ENCODE results near the gene NPAS3.

DNA sequence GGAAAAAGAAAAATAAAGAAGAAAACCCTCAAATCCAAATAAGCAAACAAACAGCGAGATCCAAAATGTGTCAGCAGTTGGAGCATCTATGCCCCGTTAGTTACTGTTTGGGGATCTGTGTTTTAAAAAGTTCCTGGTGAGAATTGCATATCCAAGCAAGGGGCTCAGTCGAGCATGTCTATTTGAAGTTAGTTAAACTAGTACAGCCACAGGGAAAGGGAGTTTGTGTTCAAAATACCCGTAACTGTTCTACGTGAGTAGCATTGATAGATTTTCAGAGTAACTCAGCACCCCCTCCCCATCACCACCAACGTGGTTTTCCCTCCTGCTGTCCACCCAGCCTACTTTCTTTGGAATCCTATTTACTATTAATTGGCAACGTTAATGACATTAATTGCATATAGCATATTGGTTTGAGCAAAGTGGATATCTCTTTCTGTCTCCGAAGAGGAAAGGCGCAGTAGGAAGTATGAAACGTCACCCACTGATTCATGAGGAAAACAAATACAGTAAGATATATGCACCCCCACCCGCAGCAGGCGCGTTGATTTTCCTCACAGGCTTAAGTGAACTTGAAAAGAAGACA lies 1.5 kb downstream of the NPAS3 start:
- TF ChIP-seq POLR2A (IDR thresholded peaks at IDR 0.05), result no peak
- TF ChIP-seq, protein P1, sequence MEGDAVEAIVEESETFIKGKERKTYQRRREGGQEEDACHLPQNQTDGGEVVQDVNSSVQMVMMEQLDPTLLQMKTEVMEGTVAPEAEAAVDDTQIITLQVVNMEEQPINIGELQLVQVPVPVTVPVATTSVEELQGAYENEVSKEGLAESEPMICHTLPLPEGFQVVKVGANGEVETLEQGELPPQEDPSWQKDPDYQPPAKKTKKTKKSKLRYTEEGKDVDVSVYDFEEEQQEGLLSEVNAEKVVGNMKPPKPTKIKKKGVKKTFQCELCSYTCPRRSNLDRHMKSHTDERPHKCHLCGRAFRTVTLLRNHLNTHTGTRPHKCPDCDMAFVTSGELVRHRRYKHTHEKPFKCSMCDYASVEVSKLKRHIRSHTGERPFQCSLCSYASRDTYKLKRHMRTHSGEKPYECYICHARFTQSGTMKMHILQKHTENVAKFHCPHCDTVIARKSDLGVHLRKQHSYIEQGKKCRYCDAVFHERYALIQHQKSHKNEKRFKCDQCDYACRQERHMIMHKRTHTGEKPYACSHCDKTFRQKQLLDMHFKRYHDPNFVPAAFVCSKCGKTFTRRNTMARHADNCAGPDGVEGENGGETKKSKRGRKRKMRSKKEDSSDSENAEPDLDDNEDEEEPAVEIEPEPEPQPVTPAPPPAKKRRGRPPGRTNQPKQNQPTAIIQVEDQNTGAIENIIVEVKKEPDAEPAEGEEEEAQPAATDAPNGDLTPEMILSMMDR (IDR thresholded peaks at IDR 0.05), result no peak
